NCI-H748 (cell line): Measurements from ENCODE around the gene IDE.
"Not testable (repeated sequence)": the region's sequence is repeated elsewhere in the genome, so short reads cannot be mapped to it uniquely, and the experiment has no call there.

ENCODE experiments used
- DNase-seq: peaks from one replicate; lab custom pipeline; 2025; ENCODE audit not compliant: unreplicated experiment; lab: John Stamatoyannopoulos, UW

Gene IDE

GRCh38 chr10:92573798-92574547 is at the start of gene IDE:
TSS of gene IDE (minus strand) at chr10:92574093. CDS start at chr10:92574019, 74 bp downstream.
- peak; percentile 86 for DNase-seq

- DNase-seq: no peak
These were observed 45.5 kb upstream of the IDE start for GRCh38 chr10:92619368-92619767.

DNA sequence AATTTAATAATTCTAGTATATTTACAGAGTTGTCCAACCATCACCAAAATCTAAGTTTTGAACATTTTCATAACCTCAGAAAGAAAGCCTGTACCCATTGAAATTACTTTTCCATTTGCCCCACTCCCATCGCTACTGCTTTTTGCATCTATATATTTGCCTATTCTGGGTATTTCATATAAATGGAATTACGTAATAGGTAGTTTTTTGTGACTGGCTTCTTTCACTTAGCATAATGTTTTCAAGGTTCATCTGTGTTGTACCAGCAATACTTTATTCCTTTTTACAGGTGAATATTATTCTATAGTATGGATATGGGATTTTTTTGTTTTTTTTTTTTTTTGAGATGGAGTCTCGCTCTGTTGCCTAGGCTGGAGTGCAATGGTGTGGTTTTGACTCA is 41.6 kb upstream of the IDE start:
- no peak for DNase-seq

DNA sequence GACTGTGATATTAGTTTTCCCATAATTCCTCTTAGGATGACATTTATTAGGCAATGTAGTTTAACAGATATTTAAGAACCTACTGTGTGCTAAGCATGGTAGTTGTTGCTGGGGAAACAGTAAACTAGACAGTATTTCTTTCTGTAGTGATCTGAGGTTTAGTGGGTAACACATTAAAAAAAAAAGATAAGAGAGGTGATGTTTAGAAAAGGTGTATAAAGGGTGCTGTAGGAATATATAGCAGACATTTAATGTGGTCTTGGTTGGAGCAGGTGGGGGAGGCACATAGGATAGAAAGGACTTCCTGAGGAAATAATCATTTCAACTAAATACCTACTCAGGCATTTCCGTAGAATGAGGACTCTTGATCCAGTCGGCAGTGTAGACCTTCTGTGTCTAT is 30.9 kb upstream of the IDE start:
- DNase-seq: no peak

DNA sequence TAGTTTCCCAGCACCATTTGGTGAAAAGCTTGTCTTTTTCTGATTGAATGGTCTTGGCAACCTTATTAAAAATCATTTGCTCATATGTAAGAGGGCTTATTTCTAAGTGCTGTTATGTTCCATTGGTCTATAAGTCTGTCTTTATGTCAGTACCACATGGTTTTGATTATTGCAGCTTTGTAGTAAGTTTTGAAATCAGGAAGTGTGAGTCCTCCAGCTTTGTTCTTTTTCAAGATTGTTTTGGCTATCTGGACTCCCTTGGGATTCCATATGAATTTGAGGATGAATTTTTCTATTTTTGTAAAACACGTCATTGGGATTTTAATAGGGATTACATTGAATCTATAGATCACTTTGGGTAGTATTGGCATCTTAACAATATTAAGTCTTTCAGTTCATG is 24.4 kb upstream of the IDE start:
- no peak for DNase-seq

GRCh38 chr10:92595505-92595904 is 21.6 kb upstream of the IDE start:
- no peak for DNase-seq

DNA sequence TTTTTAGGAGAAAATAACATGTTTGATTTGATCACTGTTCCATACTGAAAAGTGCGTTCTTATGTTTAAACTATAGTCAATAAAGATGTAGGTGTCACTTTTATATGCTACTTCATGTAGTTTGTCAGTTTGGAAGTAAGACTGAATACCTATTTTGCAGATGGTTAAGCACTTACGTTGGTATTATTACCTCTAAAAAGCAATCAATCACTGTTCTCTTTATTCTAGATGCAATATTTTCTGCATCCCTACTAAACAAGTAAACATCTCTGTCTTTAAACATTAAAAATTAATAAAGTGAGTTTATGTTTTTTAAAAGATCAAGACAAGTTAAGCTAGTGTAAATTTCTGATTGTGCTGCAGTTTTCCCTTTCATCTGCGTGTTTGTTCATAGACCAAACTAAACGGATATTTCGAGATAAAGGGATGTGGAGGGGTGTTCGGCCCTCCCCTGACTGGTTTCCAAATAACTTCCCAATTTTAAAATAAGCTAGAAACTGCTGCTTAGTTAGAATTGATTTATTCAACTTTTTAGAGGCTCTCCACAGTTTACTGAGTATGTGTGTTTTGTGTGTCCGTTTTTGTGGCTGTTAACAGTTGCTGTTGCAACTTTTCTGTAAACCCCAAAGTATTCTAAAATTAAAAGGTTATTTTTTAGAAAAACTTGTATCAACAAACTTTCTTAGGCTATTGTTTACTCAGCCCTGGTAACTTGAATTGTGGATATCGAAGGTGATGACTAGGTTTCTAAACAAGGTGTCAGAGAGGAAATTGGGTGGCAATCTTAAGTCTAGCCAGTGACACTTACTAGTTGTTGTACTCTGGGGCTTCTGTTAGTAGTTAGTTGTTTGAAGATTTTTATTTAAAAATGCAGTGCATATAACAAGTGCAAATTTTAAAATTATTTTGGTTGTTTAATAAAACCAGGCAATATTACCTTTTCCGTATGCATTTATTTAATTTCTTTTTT is 20.0 kb upstream of the IDE start:
- DNase-seq: no peak

DNA sequence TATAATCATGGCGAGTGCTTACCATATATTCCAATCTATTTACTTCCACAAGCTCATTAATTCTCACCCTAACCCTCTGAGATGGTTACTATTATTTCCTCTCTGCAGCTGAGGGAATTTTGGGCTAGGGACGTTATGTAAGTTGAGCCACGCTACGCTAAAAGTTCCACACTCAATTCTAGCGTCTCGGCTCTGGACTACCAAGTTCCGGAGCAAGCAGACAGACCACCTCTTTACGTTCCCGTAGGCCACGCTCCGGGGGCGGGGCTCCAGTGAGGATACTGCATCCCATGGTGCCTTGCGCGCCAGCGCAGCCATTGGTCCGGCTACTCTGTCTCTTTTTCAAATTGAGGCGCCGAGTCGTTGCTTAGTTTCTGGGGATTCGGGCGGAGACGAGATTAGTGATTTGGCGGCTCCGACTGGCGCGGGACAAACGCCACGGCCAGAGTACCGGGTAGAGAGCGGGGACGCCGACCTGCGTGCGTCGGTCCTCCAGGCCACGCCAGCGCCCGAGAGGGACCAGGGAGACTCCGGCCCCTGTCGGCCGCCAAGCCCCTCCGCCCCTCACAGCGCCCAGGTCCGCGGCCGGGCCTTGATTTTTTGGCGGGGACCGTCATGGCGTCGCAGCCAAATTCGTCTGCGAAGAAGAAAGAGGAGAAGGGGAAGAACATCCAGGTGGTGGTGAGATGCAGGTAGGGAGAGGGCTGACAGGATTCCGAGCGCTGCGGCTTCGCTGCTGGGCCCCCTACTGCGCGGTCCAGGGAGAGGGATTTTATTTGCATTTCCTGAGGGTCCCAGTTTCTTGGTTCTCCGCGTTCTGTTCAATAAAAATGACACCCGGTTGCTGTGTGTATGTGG is 19.1 kb upstream of the IDE start, which contains the start of gene KIF11:
KIF11 (plus strand) TSS at position 370 of the 858 bp plus-strand sequence; CDS start at position 616, 246 bp downstream.
- peak; percentile 96 for DNase-seq

- peak; percentile 86 for DNase-seq
These were observed 17.7 kb upstream of the IDE start for GRCh38 chr10:92591550-92592022.

GRCh38 chr10:92590623-92591549 is 17.0 kb upstream of the IDE start:
- DNase-seq: peak; percentile 25

- DNase-seq: not testable (repeated sequence)
These were observed 8.5 kb upstream of the IDE start for GRCh38 chr10:92582347-92582746.

DNA sequence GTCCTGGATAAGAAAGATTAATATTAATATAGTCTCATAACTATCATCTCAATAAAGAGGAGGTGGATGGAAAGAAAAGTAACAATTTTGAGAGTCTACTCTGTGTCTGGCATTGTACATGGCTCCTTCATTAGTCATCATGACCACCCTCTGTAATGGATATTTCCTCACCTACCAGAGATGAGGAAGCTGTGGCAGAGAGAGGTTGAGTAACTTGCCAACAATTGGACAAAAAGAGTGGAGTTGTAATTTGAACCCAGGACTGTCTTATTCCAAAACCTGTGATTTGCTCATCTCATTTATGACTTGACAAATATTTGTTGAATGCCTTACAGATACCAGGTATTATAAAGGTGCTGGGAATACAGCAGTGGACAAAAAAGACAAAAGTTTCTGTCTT is 2.1 kb upstream of the IDE start:
- no peak for DNase-seq

GRCh38 chr10:92574548-92575261 is 812 bp upstream of the IDE start:
- DNase-seq: peak; percentile 28

DNA sequence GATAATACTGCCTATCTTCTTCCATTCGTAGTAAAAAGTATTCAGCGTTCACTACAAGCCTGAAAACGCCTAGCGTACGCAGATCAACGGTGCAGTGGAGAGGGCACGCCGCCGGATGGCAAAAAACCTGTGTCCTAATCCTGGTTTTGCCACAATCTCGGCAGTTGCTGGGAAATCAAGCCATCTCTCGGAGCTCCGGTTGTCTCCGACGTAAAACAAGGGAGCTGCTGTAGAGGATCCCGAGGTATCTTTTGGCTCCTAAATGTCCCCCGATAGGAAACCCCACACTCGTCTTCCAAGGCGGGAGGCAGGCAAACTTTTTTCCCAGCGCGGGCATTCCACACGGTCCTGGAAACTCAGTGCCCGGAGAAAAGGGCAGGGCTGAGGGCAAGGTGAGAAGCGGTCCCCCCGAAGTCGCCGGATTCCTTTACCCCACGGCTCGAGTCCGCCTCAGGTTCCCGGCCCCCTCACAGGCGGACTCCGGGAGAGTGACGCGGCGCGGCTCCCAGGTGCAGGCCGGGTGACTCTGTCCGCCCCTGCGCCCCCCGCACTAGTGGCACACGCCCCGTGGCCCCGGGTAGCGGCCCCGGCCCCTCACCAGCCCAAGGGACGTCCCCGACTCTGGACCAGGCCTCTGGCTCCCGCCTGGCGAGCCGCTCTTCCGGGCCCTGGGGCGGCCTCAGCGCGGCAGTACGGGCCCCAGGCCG is 649 bp downstream of the IDE start:
- DNase-seq: peak; percentile 37

DNA sequence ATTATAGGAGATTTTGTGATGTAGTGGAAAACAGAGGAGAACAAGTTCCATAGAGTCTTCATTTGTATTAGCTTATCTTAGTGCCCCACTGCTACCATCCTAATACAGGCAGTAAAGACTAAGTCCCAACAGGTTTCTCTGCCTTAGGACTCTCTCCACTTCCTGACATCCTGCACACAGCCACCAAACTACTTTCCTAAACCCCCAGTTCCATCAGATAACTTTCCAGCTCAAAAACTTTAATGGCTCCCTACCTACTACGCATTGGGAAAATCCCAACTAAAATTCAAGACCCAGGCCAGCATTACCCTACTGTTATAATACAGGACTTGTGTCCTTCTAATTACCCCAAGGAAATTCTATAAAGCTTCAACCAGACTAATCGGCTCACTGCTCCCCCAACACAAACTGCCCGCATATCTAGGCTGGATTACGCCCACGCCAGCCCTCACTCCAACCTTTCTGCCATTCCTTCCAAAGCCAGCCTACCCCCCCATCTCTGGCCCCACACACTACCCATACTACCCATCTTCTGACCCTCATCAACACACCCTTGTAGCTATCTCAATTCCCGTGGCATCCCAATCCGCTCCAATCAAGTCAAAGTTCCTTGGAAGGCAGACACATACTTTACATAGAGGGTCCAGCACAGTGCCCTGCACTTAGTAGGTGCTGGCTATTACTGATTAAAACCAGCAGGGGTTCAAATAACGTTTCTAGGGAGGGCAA is 1.4 kb downstream of the IDE start:
- no peak for DNase-seq

DNA sequence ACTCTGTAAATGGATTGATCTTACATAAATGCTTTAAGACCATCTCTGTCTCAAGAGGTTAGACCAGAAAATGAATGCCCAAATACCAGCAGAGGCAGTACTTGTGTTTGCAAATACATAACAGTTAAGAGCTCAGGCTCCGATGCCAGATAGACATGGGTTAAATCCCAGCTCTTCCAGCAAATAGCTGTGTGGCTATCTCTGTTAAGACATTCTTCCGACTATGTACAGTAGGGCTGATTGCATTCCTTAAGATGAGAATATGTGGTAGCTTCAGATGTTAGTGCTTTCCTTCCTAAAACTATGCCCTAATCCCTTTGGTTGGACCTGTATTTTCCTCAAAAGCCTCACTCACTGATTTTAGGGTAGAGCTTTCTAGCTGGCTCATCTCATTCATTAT is 2.2 kb downstream of the IDE start:
- no peak for DNase-seq

DNA sequence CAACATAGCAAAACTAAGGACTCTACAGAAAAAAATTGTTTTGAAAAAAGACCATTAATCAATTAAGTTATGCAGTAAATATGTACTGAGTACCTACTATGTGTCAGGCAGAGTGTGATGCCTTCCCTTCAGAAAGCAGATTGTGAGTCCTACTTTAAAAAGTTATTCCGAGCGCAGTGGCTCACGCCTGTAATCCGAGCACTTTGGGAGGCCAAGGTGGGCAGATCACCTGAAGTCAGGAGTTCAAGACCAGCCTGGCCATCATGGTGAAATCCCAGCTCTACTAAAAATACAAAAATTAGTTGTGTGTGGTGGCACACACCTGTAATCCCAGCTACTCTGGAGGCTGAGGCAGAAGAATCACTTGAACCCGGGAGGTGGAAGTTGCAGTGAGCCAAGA is 4.2 kb downstream of the IDE start:
- DNase-seq: not testable (repeated sequence)

DNA sequence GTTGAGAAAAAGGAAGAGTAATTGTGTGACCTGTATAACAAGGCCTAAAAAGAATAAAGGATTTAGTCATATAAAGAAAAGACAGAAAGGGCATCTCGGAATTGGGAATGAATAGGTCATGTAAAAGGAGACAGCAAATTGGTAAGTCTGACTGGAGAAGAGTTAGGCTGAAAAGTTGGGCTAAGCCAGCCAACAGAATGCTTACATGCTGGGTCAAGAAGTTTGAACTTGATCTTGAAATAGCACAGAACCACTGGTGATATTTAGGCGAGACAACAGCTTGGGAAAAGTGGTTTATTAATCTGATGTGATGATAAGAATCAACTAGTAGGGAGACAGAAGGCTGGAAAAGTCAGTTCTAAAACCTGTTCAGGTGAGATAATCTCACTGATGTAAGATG is 4.8 kb downstream of the IDE start:
- no peak for DNase-seq
